HG03342 (cell line): ENCODE data around the gene OR52I1.
A peak's percentile ranks its signal among the peaks of the same experiment; 100 is the strongest.

Experiments used
- ATAC-seq: cut with Tn5 transposase; IDR thresholded peaks from one replicate; pipeline ENCODE4 v1.9.1; 2021; ENCODE audit warnings: mild to moderate bottlenecking, moderate library complexity; ENCODE audit not compliant: unreplicated experiment

The OR52I1 gene

DNA sequence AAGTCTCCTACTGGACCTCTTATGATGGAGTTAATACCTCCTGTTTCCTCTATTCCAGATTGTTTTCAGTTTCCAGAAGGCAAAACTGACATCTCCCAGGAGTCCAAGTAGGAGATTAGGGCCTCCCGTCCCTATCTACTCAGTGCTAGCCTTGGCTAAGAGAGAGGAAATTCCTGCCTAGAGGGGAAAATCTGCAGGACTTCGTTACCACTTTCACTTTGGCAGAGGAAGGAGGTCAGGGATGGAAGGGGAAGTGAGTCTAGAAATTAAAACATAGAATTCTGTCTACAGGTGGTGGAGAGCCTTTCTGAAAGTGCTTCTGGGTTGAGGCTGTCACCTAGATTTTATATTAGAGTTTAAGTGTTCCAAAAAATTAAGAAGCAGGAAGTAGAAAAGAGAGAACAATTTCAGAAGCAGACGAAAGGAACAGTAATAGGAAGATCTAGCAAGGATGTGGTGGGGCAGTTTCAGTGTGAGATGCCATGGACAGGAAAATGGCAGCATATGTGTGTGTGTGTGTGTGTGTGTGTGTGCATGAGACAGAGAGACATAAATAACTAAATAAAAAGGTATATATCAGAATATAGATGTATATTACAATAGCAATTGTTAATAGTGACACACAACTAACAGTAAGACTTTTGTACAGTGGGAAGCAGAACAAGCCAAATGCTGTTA is 16.6 kb downstream of the OR52I1 start:
- ATAC-seq: no peak

DNA sequence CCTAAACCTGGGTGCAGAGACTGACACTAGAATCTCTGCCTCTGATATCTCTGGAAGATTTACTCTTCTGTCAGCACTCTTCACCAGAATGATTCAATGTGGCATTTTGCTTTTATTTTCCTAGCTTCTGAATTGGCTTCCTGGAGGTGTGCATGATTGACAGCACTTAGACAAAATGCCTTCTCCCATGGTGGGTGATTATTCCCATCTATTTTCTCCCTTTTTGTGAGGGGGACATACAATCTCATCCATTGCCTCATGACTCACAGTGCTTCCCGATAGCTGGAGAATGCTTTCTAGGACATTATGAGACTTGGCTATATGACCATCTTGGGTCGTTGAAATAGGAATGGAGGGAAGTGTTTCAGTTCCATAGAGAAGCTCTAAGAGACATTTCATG is 18.1 kb downstream of the OR52I1 start:
- no peak for ATAC-seq

DNA sequence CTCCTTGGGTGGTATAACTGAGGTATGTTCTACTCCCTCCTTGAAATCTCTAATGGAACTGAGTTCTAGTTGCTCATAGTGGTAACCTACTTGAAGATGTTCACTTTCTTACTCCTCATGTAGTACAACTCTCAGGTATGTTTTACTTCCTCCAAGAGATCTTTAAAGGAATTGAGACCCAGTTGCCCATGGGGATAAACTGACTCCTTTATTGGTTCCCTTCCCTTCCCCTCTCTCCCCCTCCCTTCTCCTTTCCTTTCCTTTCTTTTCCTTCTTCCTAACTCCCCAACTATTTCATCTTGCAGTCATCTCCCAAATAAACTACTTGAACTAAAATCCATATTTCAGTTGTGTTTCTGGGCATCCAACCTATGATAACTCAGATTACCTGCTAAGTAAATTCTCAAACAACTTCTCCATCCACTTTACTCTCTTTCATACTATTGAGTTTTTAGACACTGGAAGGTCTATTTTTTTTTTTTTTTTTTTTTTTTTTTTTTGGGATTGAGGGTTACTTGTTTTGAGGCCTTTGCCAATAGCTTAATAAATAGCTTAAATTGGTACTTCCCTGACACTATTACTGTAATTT is 22.1 kb downstream of the OR52I1 start:
- no peak for ATAC-seq

DNA sequence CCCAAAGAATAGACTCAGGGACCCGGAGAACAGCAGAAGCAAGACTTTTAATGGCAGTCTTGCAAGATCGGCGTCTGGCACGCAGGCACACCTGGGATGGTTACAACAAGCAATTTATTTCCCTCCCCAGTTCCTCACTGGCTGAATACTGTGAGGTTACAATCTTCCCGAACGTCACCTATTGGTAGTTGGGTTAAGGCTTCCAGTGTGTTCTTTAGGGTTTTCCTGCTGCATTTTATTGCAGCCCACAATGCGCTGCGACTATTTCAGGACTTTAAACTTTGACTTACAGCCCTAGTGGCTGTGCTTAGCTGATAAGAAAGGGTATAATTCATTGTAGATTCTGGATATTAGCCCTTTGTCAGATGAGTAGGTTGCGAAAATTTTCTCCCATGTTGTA is 25.7 kb downstream of the OR52I1 start:
- ATAC-seq: no peak

DNA sequence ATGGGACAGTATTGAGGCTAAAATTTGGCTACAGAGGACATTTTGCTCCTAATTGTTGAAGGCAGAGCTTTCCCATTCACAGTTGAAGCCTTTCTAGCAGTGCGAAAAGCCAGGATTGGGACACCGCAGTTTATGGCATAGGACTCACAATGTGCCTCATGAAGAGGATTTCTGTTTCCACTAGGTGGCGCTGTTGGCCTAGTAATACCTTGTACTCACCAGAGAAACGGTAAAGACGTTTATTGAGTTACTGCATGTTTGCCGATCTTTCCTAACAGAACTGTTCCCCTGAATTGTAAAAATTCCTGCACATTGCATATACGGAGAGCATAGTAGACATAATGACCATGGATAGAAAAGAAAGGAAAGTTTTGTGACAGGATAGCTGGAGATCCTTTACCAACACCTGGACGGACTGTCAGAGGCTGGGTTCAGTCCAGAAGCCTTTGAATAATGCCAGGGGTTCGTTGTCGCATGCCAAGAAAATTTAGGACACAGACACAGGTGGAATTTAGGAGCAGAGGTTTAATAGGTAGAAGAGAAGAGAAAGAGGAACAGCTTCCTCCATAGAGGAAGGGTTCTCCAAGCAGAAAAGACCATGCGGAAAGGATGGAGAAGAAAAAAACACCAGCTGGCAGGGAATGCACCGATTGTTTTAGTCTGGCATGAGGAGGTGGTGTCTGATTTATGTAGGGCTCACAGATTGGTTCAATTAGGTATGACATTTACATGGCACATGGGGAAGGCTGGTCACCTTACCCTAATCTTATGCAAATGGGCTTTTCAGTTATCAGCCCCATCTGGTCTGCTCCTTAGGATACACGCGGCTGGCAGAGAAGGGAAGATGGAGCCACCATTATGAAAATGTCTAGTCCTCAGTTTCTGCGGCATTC is 32.6 kb downstream of the OR52I1 start:
- peak; percentile 74 for ATAC-seq

DNA sequence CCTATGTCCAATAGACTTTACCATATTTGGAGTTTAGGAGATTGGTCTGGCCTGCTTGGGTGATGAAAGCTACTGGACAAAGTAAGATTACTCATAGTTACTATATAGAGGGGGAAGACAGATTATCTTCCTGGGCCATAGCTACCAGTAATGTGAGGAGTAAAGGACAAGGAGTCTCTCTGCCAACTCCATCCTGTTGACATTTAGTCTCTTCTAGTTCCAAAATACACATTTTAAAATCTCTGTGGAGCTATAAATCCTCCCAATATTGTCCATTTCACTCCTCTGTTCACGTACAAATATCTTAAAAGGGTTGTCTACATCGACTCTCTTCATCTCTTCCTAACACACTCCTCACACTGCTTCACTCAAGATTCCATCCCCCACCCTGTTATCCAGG is 42.3 kb downstream of the OR52I1 start:
- no peak for ATAC-seq

DNA sequence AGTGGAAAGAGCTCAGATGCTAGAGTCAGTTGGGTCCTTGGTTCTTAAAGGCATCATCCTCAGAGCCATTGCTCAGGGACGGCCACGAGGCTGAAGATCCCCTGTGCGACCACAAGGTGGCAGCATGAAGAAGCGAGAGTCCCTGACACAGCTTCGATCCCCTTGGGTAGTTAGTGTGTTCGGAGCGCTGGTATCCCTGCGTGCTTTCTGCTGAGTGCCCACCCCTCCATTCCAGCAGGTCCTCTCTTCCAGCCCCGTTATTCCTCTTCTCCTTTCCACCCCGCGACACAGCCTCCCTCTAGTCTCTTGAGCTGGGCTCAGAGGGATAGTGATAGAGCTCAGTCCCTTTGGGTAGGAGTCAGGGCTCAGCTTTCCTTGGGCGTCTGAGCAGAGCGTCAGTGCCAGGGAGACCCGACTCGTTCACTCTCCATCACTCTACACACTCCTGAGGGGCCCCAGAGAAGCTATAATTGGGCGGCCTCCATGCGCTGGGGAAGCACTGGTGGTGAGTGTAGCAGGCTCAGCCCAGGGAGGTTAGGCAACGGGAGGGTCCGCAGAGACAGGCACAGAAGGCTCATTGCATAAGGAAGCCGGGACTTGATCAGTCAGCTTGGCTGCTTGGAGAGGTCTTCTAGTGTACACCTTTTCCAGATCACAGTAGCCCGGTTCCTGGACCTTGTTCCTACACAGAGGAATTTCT is 43.3 kb downstream of the OR52I1 start, which contains the start of gene OR51D1:
TSS of gene OR51D1 (plus strand) at position 516 of the 700 bp plus-strand sequence. CDS start 2,314 bp downstream, outside the sequence.
- ATAC-seq: peak; percentile 98

DNA sequence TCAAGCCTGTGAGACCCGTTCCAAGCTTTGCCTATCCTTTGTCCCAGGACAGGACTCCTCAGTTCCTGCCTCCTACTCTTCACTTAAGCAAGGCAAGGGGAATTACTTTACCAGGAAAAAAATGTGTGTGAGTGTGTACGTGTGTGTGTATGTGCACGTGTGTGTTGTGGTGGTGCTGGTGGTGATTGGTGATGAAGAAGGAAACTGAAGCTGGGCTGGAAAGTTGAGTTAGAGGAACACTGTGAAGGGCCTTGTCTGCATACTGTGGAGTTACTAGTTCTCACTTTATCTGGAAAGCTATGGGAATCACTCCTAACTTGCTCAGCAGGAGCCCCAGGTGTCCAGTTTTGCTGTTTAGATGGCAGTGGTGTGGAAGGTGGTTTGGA is 43.8 kb downstream of the OR52I1 start:
- no peak for ATAC-seq

DNA sequence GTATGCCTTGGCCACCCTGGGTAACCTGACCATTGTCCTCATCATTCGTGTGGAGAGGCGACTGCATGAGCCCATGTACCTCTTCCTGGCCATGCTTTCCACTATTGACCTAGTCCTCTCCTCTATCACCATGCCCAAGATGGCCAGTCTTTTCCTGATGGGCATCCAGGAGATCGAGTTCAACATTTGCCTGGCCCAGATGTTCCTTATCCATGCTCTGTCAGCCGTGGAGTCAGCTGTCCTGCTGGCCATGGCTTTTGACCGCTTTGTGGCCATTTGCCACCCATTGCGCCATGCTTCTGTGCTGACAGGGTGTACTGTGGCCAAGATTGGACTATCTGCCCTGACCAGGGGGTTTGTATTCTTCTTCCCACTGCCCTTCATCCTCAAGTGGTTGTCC is 46.1 kb downstream of the OR52I1 start:
- no peak for ATAC-seq

DNA sequence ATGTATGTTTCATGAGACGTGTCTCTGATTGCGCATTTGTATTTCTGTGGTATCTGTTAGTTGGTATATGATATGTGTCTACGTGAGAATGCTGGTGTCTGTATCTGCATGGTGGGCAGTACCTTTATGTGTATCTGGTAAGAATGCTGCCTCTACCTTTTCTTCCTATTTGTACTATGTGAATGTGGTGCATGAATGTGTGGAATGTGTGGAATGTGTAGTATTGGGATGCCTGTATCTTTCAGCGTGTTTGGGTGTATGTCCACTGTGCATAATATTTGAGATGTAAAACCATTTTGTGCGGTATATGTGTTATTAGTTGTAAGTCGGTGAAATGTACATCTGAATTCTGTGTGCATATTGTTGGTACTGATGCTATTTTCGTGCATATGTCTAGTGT is 47.7 kb downstream of the OR52I1 start:
- no peak for ATAC-seq

DNA sequence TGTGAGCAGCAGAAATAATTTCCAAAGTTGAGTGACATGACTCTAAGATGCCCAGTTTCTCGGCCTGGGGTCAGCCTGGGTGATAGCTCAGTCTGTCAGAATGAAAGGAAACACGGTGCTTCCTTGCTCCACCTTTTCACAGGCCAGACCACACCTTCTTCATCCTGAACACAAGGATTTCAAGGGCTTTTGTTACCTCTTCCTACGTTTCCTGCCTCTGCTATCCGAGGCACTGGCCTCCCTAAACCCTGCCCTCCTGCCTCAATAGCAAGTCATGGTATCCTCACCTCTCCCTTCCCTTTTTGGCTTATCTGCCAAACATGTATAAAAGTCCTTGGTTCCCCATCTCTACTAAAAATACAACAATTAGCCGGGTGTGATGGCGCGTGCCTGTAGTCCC is 48.2 kb downstream of the OR52I1 start:
- no peak for ATAC-seq

DNA sequence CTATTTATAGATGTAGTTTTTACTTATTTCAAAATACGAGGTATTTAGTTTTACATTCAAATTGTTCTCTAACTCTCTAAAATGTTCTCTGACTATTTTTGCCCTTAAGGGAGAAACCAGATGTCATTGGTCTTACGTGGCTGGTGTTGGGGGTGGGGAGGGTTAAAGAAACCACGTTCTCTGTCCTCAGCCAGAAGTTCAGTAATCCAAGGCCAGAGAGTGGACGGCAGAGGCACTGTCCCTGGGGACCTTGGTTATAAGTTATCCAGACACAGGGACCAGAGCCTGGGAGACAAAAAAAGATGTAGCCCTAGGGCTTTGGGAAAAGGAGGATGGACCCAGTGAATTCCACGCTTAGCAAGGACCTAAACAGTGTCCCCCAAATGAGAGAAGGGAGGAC is 49.2 kb downstream of the OR52I1 start:
- no peak for ATAC-seq

DNA sequence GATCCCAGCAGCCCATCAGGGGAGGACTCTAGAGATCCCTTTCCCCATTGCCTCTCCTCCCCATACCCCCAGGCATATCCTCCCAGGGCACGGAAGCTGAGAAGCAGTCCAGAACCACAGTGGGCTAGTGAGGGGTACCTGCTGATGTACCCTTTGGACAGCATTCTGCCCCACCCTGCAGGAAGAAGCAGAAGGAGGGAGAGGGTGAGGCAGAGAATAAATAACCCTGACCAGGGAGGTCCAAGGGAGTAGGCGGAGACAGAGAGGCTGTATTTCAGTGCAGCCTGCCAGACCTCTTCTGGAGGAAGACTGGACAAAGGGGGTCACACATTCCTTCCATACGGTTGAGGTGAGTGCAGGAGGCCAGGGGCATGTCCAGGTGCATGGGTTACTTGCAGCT is 49.8 kb downstream of the OR52I1 start, which contains the start of gene OR51E1:
TSS of gene OR51E1 (plus strand) at position 301 of the 400 bp plus-strand sequence. CDS start 8,545 bp downstream, outside the sequence.
- no peak for ATAC-seq

DNA sequence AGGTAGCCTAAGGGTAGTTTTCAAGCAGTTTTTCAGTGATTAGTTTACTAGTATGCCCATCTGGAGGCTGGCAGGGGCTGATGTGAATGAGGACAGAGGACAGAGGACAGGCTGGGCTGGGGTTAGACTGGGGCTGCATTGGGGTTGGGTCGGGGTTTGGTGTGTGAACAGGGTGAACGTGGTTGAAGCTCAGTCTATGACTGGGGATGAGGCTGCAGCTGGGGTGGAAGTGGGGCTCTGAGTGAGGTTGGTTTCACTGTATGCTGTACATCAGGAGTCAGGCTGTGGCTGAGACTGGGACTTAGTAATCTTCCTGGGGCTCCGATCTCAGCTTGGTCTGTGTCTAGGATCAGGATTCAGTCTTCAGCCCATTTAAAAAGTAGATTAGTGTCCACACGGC is 50.4 kb downstream of the OR52I1 start:
- no peak for ATAC-seq
